HG03342 (cell line): ENCODE data around the gene LPAR3.
A peak's percentile ranks its signal among the peaks of the same experiment; 100 is the strongest.

Experiments
- ATAC-seq: cut with Tn5 transposase; IDR thresholded peaks from one replicate; pipeline ENCODE4 v1.9.1; 2021; ENCODE audit warnings: mild to moderate bottlenecking, moderate library complexity; ENCODE audit not compliant: unreplicated experiment

Gene LPAR3

DNA sequence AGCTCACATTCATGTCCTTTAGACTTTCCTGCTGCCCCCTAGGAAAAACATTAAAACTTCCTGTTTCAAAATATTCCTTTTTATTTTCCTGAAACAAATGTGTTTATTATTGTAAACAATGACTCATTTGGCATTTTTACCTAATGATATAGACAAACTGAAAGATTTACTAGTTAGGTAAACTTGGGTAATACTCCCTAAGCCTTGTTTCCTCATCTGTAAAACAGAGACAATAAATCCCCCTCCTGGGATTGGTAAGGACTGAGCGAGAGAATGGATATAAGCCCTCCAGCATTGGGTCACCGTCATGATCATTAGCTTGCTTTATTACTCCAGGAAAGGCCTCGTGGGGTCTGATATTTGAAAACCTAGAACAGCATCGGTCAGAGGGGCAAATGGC is 59.8 kb downstream of the LPAR3 start:
- no peak for ATAC-seq

GRCh38 chr1:84830136-84830535 is 62.9 kb downstream of the LPAR3 start:
- ATAC-seq: no peak

GRCh38 chr1:84827976-84828375 is 65.0 kb downstream of the LPAR3 start:
- ATAC-seq: no peak

GRCh38 chr1:84827555-84827954 is 65.5 kb downstream of the LPAR3 start:
- ATAC-seq: no peak

DNA sequence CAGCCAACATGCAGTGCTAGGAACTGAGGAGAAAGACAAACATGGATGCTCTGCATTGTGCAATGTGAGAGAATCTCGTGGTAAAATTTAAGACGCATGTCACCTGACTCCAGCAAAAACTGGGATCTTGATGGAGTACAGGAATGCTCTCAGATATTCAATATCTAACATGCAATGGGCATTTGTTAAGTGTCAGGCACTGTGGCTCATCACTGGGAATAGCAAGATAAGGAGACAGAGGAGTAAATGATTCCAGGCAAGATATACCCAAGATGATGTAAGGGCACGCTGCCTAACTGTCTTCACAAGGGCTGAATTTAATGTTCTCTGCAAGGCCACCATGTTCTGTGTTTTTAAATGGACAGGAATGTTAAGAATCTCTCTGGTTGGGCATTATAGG is 67.8 kb downstream of the LPAR3 start:
- ATAC-seq: no peak

- ATAC-seq: no peak
Observed at GRCh38 chr1:84823991-84824390, 69.0 kb downstream of the LPAR3 start.

GRCh38 chr1:84823511-84823910 is 69.5 kb downstream of the LPAR3 start:
- ATAC-seq: no peak

DNA sequence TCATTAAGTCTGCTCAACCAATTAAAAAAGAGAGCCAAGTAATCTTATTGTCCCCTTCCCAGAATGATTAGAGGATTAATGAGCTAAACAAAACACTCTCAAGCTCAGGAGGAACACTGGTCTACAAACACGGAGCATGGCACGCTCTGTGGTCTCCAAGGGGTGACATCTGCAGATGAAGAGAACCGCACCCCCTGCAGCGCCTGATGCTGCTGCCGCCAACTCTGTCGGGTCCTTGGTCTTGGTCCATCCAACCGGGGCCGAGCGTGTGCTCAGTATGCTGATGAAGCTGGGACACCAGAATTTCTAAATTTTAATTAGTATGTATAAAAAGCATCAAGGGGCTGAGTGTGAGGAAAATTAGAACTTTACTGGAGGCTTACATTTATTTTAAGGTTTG is 82.7 kb downstream of the LPAR3 start:
- no peak for ATAC-seq

- ATAC-seq: no peak
Observed at GRCh38 chr1:84809023-84809422, 84.0 kb downstream of the LPAR3 start.

DNA sequence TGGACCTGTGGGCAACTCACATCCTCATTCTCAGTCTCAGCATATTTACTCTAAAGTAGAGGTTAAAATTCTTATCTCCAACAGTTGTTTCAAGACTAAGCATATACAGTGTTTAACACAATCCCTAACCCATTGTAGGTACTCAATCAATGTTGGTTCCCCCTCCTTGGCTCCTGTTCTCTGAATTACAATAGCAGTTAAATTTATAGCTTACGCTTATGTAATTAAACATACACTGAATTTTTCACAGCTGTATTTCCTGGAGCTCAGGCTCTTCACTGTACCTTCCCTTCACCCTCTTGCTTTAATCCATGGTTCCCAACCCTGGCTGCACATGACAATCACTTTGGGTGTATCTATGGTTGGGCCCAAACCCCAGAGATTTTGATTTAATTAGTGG is 89.4 kb downstream of the LPAR3 start:
- no peak for ATAC-seq

DNA sequence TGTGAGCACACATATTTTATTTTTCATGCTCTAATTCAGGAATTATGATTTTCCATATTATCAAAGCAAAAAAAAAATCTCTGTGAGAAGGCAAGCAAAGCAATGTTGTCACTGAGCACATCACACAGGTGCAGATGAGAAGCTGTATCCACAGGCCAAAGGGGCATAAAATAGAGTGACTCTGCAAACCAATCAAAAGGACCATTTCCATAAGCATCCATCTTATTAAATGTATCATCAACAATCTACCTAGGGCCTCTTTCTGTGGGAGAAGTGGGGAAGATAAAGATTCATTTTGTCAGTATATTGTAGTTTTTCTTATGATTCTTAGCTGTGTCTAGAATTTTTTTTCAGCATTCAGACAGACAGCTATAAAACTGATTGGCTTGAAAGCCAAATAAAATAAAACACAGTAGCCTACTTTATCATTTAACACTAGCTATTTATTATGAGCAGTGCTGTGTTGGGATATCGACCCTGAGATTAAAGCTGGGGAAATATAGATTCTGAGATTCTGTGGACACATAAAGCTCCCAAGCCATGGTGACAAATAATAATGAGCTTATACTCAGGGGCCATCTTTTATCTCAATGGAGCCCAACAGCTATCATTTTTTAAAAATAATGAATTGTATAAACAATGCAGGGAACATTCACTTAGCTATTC is 90.3 kb downstream of the LPAR3 start:
- no peak for ATAC-seq

GRCh38 chr1:84800090-84801073 is 92.6 kb downstream of the LPAR3 start:
- no peak for ATAC-seq

- no peak for ATAC-seq
Observed at GRCh38 chr1:84797603-84798002, 95.4 kb downstream of the LPAR3 start.

GRCh38 chr1:84795966-84796600 is 96.9 kb downstream of the LPAR3 start:
- no peak for ATAC-seq

DNA sequence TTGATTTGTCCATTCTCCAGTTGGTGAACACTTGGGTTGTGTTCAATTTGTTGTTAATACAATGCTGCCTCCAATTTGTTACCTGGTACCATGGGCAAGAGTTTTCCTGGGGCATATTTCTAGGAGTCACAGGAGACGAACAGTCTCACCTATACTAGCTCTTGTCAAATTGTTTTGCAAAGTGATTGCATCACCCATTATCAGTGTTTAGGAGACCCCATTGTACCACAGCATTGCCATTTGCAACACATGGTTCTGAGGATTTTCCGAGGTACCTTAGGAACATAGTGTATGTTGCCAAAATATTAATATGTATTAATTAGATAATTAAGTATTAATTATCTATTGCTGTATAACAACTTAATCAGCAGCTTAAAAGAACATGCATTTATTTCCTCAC is 97.8 kb downstream of the LPAR3 start:
- no peak for ATAC-seq

DNA sequence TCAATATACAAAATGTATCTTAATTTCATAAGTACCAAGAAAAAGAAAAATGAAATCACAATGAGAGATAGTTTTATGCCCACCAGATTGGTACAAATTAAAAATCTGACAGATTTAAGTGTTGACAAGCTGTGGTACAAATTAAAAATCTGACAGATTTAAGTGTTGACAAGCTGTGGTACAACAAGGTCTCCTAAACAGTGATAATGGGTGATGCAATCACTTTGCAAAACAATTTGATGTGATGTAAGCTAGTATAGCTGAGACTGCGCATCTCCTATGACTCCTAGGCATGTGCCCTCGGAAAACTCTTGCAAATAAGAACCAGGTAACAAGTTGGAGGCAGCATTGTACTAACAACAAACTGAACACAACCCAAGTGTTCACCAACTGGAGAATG is 100.6 kb downstream of the LPAR3 start:
- no peak for ATAC-seq

DNA sequence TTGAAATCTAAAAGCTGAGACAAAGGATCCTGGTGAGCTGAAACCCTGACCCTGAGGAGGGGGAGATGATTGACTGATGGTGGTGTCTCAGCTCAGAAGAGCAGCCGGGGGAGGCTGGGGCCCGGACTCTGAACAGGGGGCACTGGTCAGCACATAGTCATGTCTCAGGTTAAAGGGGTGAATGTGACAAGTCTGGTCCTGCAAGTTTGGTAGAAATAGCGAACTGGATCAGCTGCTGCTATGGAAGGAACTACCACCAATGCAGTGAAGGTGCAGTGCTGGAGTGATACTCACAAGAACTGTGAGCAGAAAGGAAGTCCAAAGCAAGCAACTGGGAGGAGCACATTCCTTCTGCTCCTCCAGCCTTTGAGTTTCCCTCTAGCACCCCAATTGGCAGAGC is 104.0 kb downstream of the LPAR3 start:
- no peak for ATAC-seq

DNA sequence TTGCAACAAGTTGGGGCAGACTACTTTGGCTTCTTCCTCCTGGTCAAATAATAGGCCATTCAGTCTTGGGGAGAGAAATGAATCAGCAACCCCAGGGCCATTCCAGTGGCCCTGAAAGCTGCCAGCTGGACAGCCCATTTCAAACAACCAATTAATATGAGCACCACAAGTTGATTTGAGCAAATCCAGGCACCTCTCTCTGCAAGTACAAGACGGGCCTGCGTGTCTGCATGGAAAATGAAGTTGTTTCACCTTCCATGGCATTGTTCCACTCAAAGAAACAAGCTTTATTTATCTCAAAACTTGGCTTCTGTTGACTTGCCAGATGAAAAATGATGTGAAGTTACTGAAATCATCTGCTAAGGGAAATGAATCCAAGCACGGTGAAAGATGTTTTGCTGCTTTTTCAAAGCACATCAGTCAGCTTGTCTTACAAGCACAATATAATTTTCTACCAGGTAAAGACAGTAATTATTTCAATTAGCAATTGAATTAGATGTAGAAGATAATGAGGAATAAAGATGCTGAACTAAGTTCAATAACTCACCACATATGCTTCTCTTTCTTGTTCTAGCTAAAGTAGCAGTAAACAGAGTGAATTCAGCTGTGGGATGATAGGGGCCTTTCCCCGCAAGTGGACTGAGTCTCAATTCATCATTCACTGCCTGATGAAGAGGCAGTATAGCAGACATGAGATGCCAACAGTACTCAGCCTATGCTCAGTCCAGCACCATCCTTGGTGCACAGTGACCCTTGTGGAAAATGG is 107.6 kb downstream of the LPAR3 start:
- no peak for ATAC-seq

- ATAC-seq: no peak
Observed at GRCh38 chr1:84782881-84783280, 110.1 kb downstream of the LPAR3 start.

GRCh38 chr1:84781946-84782771 is 110.8 kb downstream of the LPAR3 start:
- ATAC-seq: peak; percentile 89
